Memory B cell (primary cell): ENCODE results near the gene NTNG2.

Source experiments
- ATAC-seq: fragments of 150-1000 bp; cut with Tn5 transposase; 2 replicates; pipeline ENCODE4 v1.10.0; 2021; ENCODE audit warnings: low read depth, mild to moderate bottlenecking, moderate library complexity
- DNase-seq, 2 donors: peaks; one replicate each; pipeline ENCODE4 v3.0.0; 2022; ENCODE audit warnings: low spot score in 2 of 2
- H3K27ac Mint-ChIP-seq: one replicate; pipeline ENCODE4 v1.8.0; 2022; ENCODE audit warnings: mild to moderate bottlenecking, moderate library complexity, mixed read lengths
- H3K27me3 Mint-ChIP-seq: one replicate; pipeline ENCODE4 v1.8.0; 2022; ENCODE audit warnings: mixed read lengths
- H3K36me3 Mint-ChIP-seq: one replicate; pipeline ENCODE4 v1.8.0; 2022; ENCODE audit warnings: mild to moderate bottlenecking, mixed read lengths
- H3K4me1 Mint-ChIP-seq: one replicate; pipeline ENCODE4 v1.8.0; 2022; ENCODE audit warnings: mixed read lengths
- H3K4me3 Mint-ChIP-seq: one replicate; pipeline ENCODE4 v1.8.0; 2022; ENCODE audit warnings: mild to moderate bottlenecking, moderate library complexity, mixed read lengths
- H3K9me3 Mint-ChIP-seq: one replicate; pipeline ENCODE4 v1.8.0; 2022; ENCODE audit warnings: mixed read lengths

NTNG2 gene

GRCh38 chr9:132192728-132193127 is 30.9 kb downstream of the NTNG2 start:
- DNase-seq: no peak
- no peaks in the 10 kb centered on the region for H3K36me3 Mint-ChIP-seq
- H3K4me1 Mint-ChIP-seq: no peaks in the 10 kb centered on the region
- H3K27me3 Mint-ChIP-seq: peaks cover 16% of the 10 kb centered on the region
- ATAC-seq: no peak
- no peaks in the 10 kb centered on the region for H3K9me3 Mint-ChIP-seq
- H3K4me3 Mint-ChIP-seq: no peak overlapping the region
- no peak overlapping the region for H3K27ac Mint-ChIP-seq

GRCh38 chr9:132193227-132194124 is 31.6 kb downstream of the NTNG2 start:
- ATAC-seq (no peak), DNase-seq (no peak)
- Mint-ChIP-seq H3K4me3 (no peak overlapping the region), H3K27me3 (peaks cover 16% of the 10 kb centered on the region), H3K27ac (no peak overlapping the region), H3K4me1 (no peaks in the 10 kb centered on the region), H3K9me3 (no peaks in the 10 kb centered on the region), H3K36me3 (no peaks in the 10 kb centered on the region)

- peaks cover 2% of the 10 kb centered on the region for H3K36me3 Mint-ChIP-seq
- H3K4me1 Mint-ChIP-seq: no peaks in the 10 kb centered on the region
- no peak overlapping the region for H3K27ac Mint-ChIP-seq
- DNase-seq: no peak
- H3K4me3 Mint-ChIP-seq: no peak overlapping the region
- H3K9me3 Mint-ChIP-seq: peaks cover 2% of the 10 kb centered on the region
- H3K27me3 Mint-ChIP-seq: peaks cover 22% of the 10 kb centered on the region
- no peak for ATAC-seq
Measured at GRCh38 chr9:132194508-132194907, 32.6 kb downstream of the NTNG2 start.

- Mint-ChIP-seq H3K4me1 (peaks cover 2% of the 10 kb centered on the region), H3K36me3 (peaks cover 4% of the 10 kb centered on the region), H3K4me3 (no peak overlapping the region), H3K27me3 (peaks cover 28% of the 10 kb centered on the region), H3K9me3 (peaks cover 2% of the 10 kb centered on the region), H3K27ac (no peak overlapping the region)
- no peak for DNase-seq
- no peak for ATAC-seq
Measured at GRCh38 chr9:132197315-132197714, 35.5 kb downstream of the NTNG2 start.

GRCh38 chr9:132197856-132198550 is 36.1 kb downstream of the NTNG2 start:
- Mint-ChIP-seq H3K4me1 (peaks cover 2% of the 10 kb centered on the region), H3K36me3 (peaks cover 4% of the 10 kb centered on the region), H3K27me3 (peaks cover 26% of the 10 kb centered on the region), H3K9me3 (peaks cover 2% of the 10 kb centered on the region), H3K27ac (no peak overlapping the region), H3K4me3 (no peak overlapping the region)
- no peak for ATAC-seq
- DNase-seq: no peak

- H3K9me3 Mint-ChIP-seq: peaks cover 2% of the 10 kb centered on the region
- no peak overlapping the region for H3K4me3 Mint-ChIP-seq
- no peak overlapping the region for H3K27ac Mint-ChIP-seq
- H3K36me3 Mint-ChIP-seq: peaks cover 4% of the 10 kb centered on the region
- peaks cover 2% of the 10 kb centered on the region for H3K4me1 Mint-ChIP-seq
- H3K27me3 Mint-ChIP-seq: peaks cover 23% of the 10 kb centered on the region
- no peak for ATAC-seq
- DNase-seq: no peak
Measured at GRCh38 chr9:132199056-132199455, 37.2 kb downstream of the NTNG2 start.

- H3K36me3 Mint-ChIP-seq: peaks cover 6% of the 10 kb centered on the region
- H3K4me1 Mint-ChIP-seq: peaks cover 2% of the 10 kb centered on the region
- H3K9me3 Mint-ChIP-seq: peaks cover 7% of the 10 kb centered on the region
- H3K4me3 Mint-ChIP-seq: no peak overlapping the region
- peaks cover 29% of the 10 kb centered on the region for H3K27me3 Mint-ChIP-seq
- H3K27ac Mint-ChIP-seq: no peak overlapping the region
- ATAC-seq: no peak
- DNase-seq: no peak
Measured at GRCh38 chr9:132200706-132201105, 38.8 kb downstream of the NTNG2 start.

- Mint-ChIP-seq H3K36me3 (peaks cover 6% of the 10 kb centered on the region), H3K4me3 (no peak overlapping the region), H3K9me3 (peaks cover 7% of the 10 kb centered on the region), H3K27ac (no peak overlapping the region), H3K27me3 (peaks cover 29% of the 10 kb centered on the region), H3K4me1 (peaks cover 2% of the 10 kb centered on the region)
- ATAC-seq: no peak
- no peak for DNase-seq
Measured at GRCh38 chr9:132201139-132201538, 39.3 kb downstream of the NTNG2 start.

GRCh38 chr9:132201780-132202703 is 40.2 kb downstream of the NTNG2 start:
- no peak overlapping the region for H3K4me3 Mint-ChIP-seq
- H3K9me3 Mint-ChIP-seq: peaks cover 7% of the 10 kb centered on the region
- H3K4me1 Mint-ChIP-seq: peaks cover 2% of the 10 kb centered on the region
- peaks cover 6% of the 10 kb centered on the region for H3K36me3 Mint-ChIP-seq
- peaks cover 25% of the 10 kb centered on the region for H3K27me3 Mint-ChIP-seq
- no peak for DNase-seq
- ATAC-seq: no peak
- no peak overlapping the region for H3K27ac Mint-ChIP-seq

- H3K4me1 Mint-ChIP-seq: peaks cover 2% of the 10 kb centered on the region
- no peak overlapping the region for H3K4me3 Mint-ChIP-seq
Measured at GRCh38 chr9:132204883-132205282, 43.0 kb downstream of the NTNG2 start.

GRCh38 chr9:132207215-132207614 is 45.4 kb downstream of the NTNG2 start:
- H3K4me3 Mint-ChIP-seq: no peak overlapping the region
- ATAC-seq: no peak
- peaks cover 2% of the 10 kb centered on the region for H3K36me3 Mint-ChIP-seq
- peaks cover 15% of the 10 kb centered on the region for H3K27me3 Mint-ChIP-seq
- H3K4me1 Mint-ChIP-seq: no peaks in the 10 kb centered on the region
- H3K27ac Mint-ChIP-seq: no peak overlapping the region
- H3K9me3 Mint-ChIP-seq: peaks cover 5% of the 10 kb centered on the region
- DNase-seq: no peak

More at GRCh38 chr9:132204883-132205282, 43.0 kb downstream of the NTNG2 start:
- Mint-ChIP-seq H3K9me3 (peaks cover 5% of the 10 kb centered on the region), H3K27me3 (peaks cover 23% of the 10 kb centered on the region), H3K27ac (no peak overlapping the region), H3K36me3 (peaks cover 2% of the 10 kb centered on the region)
- DNase-seq (no peak), ATAC-seq (no peak)

GRCh38 chr9:132207839-132208615 is 46.2 kb downstream of the NTNG2 start:
- DNase-seq: no peak
- Mint-ChIP-seq H3K4me1 (no peaks in the 10 kb centered on the region), H3K36me3 (peaks cover 2% of the 10 kb centered on the region), H3K9me3 (peaks cover 5% of the 10 kb centered on the region), H3K4me3 (no peak overlapping the region), H3K27ac (no peak overlapping the region), H3K27me3 (peaks cover 20% of the 10 kb centered on the region)
- ATAC-seq: no peak

GRCh38 chr9:132209228-132209627 is 47.4 kb downstream of the NTNG2 start:
- H3K4me1 Mint-ChIP-seq: no peaks in the 10 kb centered on the region
- DNase-seq (no peak), ATAC-seq (no peak)
- peaks cover 17% of the 10 kb centered on the region for H3K27me3 Mint-ChIP-seq
- H3K36me3 Mint-ChIP-seq: peaks cover 2% of the 10 kb centered on the region
- peaks cover 5% of the 10 kb centered on the region for H3K9me3 Mint-ChIP-seq
- no peak overlapping the region for H3K27ac Mint-ChIP-seq
- H3K4me3 Mint-ChIP-seq: no peak overlapping the region
